Activated CD8-positive, alpha-beta memory T cell treated with anti-CD3 and anti-CD28 coated beads for 48 hours (primary cell): Measurements from ENCODE around the gene LAMC2.

Source experiments
- DNase-seq, 3 experiments: peaks; one replicate each; pipeline ENCODE4 v3.0.0-alpha.2; 2020; ENCODE audit warnings: low read depth in 2 of 3, low spot score in 2 of 3

Gene LAMC2

GRCh38 chr1:183283286-183283685 is 97.2 kb downstream of the LAMC2 start:
- no peak for DNase-seq

GRCh38 chr1:183284086-183284485 is 98.0 kb downstream of the LAMC2 start:
- DNase-seq, result no peak

- DNase-seq, result no peak
Measured at GRCh38 chr1:183285256-183285655, 99.2 kb downstream of the LAMC2 start.

- no peak for DNase-seq
Measured at GRCh38 chr1:183285746-183286145, 99.7 kb downstream of the LAMC2 start.

GRCh38 chr1:183287191-183287675 is 101.2 kb downstream of the LAMC2 start:
- no peak for DNase-seq

GRCh38 chr1:183288583-183288982 is 102.5 kb downstream of the LAMC2 start:
- no peak for DNase-seq

- DNase-seq, result no peak
Measured at GRCh38 chr1:183289051-183289496, 103.0 kb downstream of the LAMC2 start.

GRCh38 chr1:183290628-183291027 is 104.6 kb downstream of the LAMC2 start:
- DNase-seq, result no peak

GRCh38 chr1:183291216-183291762 is 105.2 kb downstream of the LAMC2 start:
- DNase-seq, result no peak

GRCh38 chr1:183291802-183292514 is 105.9 kb downstream of the LAMC2 start:
- no peak for DNase-seq

GRCh38 chr1:183293241-183293640 is 107.2 kb downstream of the LAMC2 start:
- no peak for DNase-seq

- no peak for DNase-seq
Measured at GRCh38 chr1:183293876-183294275, 107.8 kb downstream of the LAMC2 start.
